Right lobe of liver (tissue), 4 donors: ENCODE results near the gene YWHAB.

Source experiments
- POLR2A ChIP-seq: fragments of 450-650 bp; IDR thresholded peaks from one replicate; pipeline ENCODE4 v1.6.1; 2017; ENCODE audit warnings: antibody characterized with exemption, mild to moderate bottlenecking
- TF ChIP-seq, protein P1 (sequence below), 4 donors: fragments of 200-600 bp in 3 of 4; fragments of 450-650 bp in 1 of 4; IDR thresholded peaks; one replicate each; pipeline versions ENCODE4 v1.5.1 to v1.8.0; 2016 to 2022; ENCODE audit warnings: antibody characterized with exemption in 4 of 4, mild to moderate bottlenecking in 2 of 4
- donor health status: DM: no; HTN: no; CAD: no.
- donor health status: DM: no; HTN: no; CAD: no.
- donor health status: DM: no; HTN: yes; CAD: no.

DNA sequence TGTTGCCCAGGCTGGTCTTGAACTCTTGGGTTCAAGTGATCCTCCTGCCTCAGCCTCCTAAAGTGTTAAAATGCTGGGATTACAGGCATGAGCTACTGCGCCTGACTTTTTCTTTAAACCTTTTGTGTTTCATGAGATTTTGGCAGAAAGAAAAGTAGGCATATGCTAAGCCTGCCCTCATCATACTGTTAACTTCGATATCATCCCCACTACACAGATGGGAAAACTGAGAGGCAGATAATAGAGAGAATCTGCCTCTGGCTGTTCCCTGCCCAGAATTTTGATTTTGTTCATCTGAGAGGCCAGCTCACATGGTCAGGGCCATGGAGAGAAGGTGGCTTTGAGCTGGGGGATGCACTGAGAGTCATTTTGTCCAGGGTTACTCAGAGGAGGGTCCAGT is 31.9 kb downstream of the YWHAB start:
- TF ChIP-seq, protein P1, sequence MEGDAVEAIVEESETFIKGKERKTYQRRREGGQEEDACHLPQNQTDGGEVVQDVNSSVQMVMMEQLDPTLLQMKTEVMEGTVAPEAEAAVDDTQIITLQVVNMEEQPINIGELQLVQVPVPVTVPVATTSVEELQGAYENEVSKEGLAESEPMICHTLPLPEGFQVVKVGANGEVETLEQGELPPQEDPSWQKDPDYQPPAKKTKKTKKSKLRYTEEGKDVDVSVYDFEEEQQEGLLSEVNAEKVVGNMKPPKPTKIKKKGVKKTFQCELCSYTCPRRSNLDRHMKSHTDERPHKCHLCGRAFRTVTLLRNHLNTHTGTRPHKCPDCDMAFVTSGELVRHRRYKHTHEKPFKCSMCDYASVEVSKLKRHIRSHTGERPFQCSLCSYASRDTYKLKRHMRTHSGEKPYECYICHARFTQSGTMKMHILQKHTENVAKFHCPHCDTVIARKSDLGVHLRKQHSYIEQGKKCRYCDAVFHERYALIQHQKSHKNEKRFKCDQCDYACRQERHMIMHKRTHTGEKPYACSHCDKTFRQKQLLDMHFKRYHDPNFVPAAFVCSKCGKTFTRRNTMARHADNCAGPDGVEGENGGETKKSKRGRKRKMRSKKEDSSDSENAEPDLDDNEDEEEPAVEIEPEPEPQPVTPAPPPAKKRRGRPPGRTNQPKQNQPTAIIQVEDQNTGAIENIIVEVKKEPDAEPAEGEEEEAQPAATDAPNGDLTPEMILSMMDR (IDR thresholded peaks at IDR 0.05) = no peak
- TF ChIP-seq POLR2A = no peak
